Stimulated activated CD4-positive, alpha-beta T cell treated with anti-CD3 and anti-CD28 coated beads, Interleukin-15, amount 100 ng/mL, for 48 hours (primary cell): ENCODE results near the gene COLEC11.
"Not testable (repeated sequence)": the region's sequence is repeated elsewhere in the genome, so short reads cannot be mapped to it uniquely, and the experiment has no call there.

Experiments used
- DNase-seq, 2 donors: peaks; one replicate each; pipeline ENCODE4 v3.0.0-alpha.2; 2020; ENCODE audit warnings: low read depth in 2 of 2

The COLEC11 gene

DNA sequence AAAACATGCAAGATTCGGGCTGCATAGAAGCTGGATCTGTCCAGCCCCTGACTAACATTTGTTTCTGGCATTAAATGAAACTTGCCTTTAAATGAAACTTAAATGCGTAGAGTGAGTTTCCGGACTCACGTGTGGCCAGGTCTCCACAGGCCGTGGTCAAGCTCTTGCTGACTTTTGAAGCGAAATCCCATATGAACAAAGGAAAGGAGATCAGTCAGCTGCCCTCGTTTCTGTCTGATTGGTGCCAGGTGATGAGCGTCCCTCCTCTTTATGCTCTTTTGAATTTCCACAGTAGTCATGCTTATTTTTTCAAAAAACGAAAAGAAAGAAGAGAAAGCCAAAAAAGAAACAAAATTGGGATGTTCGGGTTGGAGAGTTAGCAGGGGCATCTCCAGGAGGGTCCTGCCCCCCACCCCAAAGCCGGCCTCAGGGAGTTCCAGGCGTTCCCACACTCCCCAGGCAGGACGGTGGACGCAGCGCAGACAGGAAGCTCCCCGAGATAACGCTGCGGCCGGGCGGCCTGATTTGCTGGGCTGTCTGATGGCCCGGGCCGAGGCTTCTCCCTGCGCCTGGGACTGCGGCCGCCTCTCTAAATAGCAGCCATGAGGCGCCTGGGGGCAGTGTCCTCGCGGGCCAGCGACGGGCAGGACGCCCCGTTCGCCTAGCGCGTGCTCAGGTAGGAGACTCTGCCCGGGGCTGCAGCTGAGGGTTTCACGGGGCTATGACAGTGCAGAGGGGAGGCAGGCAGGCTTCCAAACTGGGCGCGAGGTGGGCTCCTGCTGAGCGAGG, at the start of gene COLEC11:
COLEC11 (plus strand) TSS at position 620 of the 789 bp plus-strand sequence. CDS start 9,229 bp downstream, outside the sequence.
- DNase-seq: no peak

DNA sequence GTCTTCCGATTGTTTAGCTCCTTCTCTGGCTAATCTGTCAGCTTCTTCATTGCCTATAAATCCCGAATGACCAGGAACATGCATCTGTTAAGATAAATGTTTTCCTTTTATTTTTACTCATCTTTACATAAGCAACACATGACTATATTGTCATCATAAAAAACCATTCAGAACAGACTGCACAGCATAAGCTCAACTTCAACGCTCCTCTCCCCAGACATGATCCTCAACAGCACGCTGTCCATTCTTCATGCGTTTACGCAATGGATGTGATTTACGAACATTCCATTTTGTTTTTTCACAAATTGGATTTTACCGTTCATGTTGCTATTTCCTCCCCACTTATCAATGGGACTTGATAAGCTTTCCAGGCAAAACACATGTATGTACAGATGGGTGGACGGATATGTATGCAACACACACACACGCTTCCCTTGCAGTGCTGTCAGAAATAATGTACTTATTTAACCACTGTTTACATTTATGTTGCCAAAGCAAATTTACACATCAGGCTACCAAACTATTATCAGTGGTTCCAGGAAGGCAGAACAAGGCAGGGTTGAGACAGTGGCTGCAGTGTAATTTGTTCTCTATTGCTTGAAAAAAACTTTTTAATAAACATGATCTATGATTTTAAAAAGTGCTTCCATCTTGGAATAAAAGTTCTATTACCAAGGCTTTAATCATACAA, 49.0 kb upstream of the COLEC11 start:
- no peak for DNase-seq

DNA sequence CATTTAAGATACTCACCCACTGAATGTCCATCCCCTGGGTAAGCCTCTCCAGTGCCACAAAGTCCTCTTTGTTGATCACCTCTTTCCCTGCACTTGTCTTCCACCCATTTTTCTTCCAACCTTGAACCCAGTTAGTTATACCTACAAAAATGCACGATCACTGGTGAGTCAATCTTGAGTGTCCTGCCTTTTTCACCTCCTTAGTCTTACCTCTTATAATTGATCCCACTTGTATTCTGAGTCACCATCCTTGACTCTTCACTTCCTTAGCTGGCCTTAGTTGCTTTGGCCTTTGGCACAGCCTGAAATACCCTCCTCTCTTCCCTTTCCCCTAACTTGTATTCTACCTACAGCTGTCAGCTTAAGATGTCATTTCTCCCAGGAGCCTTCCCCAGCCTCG, 47.0 kb upstream of the COLEC11 start:
- DNase-seq: no peak

DNA sequence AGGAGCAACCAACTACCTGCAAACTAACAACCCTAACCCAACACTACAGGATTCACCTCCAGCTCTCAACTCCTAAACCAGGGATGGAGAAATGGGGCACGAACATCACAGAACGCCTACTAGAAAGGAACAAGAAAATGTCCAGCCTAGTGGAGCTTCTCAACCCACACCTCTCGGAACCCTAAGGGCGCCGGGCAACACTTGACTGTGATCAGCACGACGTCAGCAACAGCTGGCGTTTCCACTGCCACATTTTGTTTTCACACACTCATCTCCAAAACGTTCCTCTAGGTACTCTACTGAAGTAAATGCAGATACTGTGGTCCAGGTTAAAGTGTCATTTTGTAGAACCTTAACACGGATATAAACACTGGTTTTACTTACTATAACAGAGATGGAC, 41.0 kb upstream of the COLEC11 start:
- DNase-seq: no peak

DNA sequence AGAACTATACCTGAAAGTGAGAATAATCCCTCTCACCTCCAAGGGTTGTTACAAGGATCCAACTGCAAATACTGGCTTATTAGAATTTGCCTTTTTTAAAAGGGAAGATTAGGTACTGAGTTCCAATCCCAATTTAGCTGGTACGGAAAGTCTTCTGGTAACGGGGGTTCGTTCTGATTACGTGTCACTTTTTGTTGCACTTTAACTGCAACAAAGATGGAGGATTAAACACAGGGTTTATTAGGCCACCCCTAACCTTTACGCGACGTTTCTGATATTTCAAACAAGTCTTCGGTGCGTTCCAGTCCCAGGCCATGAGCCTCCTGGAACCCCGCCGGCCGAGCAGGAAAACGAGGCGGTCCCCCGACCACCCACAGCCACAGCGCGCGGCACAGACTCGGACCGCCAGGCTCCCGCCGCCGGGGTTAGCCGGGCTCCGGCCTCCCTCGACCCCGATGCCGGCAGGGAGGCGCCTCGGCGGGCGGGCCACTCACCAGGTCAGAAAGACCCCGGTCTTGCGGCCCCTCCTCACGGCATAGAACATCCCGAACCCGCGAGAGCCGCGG, 37.2 kb upstream of the COLEC11 start:
- DNase-seq: no peak

DNA sequence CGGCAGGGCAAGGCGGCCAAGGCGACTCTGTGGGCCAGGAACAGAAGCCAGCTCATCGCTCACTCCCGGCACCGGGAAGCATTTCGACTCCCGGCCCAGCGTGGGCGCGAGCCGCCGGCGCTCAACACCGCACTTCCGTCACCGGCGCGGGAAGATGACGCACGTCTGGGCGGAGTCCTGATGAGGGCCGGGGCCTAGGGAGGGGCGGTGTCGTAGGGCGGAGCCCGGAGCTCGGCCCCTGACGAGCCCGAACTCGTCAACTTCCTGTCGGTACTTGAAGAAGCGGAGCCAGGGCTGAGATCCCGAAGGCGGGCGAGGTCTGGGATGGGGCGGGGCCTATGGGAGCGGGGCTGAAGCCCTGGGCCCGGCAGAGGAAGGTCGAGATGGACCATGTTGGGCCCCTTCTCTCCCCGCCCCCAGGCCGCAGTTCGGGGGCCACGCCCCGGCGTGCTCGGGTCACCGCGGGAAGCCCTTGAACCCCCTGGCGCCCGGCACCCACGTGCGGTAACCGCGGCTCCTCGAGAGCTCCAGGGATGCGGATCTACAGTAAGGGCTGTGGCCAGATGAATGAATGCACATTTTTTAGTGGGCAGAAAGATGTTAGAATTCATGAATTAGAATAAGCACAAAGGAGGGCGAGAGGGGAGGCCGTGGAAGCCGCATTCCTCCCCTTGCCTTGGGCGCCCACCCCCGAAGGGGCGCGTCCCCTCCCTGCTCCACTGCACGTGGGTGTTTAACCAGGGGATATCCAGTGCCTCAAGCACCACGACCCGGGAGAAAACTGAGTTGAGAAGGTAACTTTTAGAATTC, 36.5 kb upstream of the COLEC11 start, which contains the start of gene RNASEH1:
RNASEH1 (minus strand) TSS at position 129 of the 810 bp plus-strand sequence; CDS start at position 56, 73 bp downstream.
- DNase-seq: peak; percentile 97 to 98

DNA sequence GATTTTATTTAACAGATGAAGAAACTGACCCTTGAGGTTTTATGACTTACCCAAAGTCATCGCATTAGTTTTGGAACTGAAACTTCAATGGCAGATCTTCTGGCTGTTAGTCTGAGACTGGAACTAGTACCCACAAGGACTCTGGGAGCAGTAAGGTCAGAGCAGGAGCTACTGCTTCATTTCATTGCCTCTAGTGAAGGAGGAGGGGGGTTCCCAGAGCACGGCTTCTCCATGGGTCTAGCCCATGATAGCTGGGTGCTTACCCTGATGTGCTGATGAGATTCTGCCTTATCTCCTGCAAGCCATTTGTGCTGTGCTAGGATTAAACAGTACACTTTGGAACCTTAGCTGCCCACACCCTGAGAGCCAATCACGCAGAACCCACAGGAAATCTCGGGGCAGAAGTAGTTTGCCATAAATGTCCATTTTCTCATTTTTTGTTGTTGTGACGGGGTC, 31.4 kb upstream of the COLEC11 start:
- no peak for DNase-seq

DNA sequence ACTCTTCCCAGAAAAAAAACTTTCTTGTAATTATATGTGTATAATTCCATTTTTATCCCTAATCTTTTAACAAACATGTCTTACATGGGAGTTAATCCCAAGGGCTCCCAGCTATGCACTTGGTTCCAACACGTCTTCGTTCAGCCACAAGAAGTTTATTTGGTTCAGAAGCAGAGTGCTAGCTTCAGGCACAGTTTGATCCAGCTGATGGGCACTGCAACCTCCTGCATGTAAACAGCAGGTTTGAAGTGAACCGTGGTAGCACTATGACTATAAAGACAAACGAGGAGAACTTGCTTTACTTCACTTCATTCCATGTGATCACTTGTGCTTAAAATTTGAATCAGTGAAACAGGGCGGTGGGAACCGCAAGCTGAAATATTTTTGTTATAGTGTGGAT, 29.8 kb upstream of the COLEC11 start:
- no peak for DNase-seq

DNA sequence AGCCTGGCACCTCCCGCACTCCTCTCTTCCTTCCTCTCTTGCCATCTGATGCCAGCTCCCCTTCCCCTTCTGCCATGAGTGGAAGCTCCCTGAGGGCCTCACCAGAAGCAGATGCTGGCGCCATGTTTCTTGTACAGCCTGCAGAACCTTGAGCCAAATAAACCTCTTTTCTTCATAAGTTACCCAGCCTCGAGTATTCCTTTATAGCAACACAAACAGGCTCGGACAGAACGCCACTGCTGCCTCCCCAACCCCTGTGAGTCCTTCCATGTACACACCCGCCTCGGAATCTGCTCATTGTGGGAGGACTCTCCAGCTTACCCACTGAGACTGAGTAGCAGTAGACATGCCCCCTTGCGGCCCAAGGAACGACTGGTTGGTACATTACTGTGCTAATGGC, 28.1 kb upstream of the COLEC11 start:
- no peak for DNase-seq

DNA sequence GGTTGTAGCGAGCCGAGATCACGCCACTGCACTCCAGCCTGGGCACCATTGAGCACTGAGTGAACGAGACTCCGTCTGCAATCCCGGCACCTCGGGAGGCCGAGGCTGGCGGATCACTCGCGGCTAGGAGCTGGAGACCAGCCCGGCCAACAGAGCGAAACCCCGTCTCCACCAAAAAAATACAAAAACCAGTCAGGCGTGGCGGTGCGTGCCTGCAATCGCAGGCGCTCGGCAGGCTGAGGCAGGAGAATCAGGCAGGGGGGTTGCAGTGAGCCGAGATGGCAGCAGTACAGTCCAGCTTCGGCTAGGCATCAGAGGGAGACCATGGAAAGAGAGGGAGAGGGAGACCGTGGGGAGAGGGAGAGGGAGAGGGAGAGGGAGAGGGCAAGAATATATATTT, 25.3 kb upstream of the COLEC11 start:
- not testable (repeated sequence) for DNase-seq

DNA sequence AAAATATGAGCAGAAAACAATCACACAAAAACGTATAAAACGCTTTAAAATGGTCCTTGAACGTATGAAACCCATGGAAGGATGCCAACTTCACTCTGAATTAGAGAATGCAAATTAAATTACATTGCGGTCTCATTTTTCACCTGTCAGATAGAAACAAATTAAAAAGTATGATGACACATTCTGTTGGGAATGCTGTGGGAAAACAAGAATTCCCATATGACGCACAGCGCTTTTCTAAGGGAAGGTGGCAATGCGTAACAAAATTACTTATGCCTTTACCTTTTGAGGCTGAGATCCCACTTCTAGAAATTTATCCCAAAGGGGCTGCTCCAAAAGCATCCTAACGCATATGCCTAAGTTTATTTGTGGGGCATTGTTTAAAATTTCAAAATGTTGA, 23.6 kb upstream of the COLEC11 start:
- DNase-seq: no peak

DNA sequence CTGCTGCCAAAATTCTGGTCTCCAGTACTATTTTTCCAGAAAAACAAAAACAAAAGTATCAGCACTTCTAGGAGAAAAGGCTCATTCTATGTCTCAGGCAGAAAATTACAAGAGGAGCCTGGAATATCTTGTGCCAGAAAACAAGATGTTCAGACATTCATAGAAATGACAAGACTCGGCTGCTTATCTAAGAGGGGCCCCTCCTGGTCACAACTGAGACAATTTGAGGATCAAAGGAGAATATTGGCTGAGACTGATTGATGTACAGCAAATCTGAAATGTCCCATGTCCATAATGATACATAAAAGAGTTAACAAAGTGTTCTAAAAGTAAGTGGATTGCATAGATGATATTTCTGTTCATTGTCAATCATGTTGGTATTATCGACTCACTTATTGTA, 22.3 kb upstream of the COLEC11 start:
- no peak for DNase-seq

DNA sequence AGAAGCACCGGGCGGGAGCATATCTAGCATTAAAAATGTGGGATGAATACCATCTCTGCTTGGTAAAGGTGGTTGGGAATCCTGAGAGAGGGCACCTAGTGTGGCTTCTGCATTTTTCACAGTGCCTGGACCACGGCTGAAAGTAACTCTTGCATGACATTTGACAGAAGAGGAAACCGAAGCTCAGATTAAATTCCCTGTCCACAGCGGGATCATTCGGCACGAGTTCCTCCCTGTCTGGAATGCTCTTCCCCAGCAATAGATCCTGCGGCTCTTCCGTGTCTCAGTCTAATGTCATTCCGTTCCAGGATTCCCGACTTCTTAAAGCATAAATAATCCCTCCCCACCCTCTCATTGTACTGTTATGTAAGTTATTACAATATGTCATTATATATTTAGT, 20.8 kb upstream of the COLEC11 start:
- no peak for DNase-seq

DNA sequence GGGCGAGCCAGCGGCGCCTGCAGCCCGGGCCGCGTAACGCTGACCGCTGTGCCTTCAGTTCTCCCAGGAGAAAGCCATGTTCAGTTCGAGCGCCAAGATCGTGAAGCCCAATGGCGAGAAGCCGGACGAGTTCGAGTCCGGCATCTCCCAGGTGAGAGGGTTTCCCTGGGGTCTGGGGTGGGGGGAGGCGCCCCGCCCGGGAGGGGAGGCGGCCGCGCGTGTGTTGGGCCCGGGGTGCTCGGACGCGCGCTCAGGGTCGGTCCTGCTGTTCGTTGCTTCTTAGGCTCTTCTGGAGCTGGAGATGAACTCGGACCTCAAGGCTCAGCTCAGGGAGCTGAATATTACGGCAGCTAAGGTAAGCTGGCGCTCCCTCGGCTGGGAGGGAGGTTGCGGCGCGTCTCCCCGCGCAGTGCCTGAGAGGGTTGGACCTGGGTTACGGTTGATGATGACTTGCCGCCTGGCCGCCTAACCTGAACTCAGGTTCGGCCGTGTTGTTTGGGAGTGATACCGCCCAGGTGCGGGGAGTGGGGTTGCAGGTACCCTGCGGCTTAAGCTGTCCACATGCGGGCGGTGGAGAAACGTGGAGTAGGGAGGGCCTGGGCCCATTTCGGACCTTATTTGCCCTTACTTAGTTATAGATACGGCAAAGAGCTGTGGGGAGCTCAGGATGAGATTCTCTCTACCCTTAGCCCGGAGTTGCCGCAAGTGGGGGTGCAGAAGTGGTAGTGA, 19.2 kb upstream of the COLEC11 start:
- DNase-seq: no peak

DNA sequence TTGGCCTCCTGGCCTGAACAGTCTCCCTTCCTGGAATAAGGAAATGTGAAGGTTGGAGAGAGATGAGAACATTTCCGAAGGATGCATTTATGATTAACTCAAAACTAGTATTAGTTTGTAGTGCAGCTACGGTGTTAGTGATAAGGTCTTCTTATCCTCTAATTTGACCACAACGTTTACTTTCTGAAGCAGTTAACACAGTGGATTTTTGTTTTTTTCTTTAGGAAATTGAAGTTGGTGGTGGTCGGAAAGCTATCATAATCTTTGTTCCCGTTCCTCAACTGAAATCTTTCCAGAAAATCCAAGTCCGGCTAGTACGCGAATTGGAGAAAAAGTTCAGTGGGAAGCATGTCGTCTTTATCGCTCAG, 18.7 kb upstream of the COLEC11 start:
- DNase-seq: not testable (repeated sequence)

DNA sequence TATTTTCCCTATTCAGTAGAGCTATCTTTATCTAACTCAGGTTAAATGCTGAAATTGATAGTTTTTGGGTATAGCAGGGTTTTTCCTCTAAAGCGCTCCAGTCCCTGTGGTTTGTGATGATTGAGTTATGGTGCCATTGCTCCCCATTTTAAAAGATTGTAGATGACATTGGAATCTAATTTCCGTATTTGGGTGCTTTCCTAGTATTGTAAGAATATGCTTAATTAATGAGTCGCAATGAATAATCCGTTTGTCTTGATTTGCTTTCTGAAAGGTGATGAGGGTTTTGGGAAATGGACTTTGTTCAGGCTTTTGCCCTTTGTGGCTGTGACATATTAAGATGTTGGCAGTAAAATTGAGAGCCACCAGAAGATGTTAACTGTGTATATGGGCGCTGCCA, 15.9 kb upstream of the COLEC11 start:
- DNase-seq: no peak

DNA sequence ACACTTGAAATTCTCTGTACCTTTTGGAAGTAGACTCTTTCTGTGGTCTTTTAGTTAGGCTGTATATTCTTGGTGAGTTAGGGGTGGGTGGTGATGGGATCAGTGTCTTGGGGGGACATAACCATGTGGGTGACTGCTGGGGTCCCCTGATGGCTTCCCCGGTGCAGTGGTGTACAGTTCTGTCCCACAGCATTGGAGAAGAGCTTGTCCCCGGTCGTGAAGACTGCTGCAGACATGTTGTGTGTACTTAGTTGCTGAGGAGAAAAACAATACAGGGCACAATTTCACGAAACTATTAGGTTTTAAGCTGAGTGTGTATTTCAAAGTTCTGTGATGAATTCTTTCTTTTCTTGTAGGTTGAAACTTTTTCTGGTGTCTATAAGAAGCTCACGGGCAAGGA, 14.5 kb upstream of the COLEC11 start:
- no peak for DNase-seq

DNA sequence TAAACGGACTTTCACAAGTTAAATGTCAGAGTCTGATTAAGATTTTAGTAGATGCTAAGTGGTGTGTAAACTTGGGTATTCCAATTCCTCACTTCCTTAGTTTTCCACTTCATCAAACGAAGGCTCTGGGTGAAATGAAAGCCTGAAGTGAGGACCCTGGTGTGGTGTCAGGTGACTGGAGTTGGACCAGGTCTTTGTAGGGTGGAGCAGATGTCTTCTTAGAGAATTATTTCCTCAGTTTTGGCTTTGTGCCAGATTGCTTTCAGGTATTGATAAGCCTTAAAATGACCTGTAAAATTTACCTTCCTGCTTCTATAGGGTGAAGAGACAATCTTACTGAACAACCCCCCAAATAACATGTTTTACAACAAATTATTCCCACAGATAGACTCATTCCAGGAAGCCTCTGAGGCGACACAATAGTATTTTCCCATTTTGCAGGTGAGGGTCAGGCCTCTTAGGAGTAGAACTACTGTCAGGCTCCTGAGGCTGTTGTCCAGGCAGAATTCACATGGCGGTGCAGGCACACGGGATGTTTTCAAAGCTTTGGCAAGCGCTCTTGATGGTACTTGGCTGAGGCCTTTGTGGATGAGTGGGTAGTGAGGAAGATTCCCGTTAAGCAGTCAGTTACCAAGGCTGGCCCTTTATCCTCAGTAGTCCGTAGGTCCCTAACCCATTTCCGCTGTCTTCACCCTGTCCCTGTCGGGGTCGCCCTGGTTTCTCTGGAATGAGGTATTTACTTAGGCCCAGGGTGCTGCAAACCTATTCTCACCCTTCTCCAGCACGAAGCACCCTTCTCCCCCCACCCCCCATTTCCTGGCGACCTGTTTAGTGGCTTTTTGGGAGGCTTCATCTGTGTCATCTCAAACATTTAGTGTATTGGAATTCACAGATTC, 13.3 kb upstream of the COLEC11 start:
- DNase-seq: no peak

DNA sequence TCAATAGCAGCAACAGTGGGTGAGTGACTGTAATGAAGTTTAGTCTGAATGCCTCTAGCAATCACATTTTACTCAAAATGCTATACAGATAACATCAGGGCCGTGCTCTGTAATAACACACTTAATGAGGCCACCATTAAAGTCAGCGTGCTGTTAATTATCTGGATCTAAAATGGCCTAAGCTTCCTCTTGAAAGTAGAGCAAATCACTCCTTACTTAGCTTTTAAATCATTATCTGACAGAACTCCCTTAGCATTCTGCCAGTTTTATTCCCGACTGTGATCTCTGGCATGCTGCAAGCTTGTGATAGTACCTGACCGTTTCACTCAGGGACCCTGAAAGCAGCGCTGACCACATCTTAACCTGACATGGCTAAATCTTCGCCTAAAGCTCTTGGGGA, 10.8 kb upstream of the COLEC11 start:
- no peak for DNase-seq

DNA sequence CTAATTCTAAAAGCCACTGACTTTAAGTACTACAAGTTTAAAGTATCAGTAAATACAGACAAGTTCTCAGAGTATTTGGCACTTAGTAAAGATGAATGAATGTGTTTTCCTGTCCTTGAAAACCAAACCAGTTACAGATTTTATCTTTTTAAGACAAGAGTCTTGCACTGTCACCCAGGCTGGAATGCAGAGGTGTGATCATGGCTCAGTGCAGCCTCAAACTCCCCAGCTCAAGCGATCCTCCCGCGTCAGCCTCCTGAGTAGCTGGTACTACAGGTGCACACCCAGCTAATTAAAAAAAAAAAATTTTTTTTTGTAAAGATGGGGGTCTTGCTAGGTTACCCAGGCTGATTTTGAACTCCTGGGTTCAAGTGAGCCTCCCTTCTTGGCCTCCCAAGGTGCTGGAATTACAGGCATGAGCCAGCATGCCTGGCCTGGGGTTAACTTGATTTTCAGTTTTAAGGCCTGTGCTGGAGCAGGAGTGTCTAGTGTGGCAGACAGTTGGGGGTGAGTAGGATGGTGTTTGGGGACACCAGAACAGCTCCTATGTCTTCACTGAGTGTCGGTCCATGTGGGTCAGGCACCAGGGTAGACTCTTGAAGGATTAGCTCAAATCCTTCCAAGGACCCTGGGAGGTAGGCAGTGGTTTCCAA, 10.2 kb upstream of the COLEC11 start:
- DNase-seq: no peak
